Activated CD4-positive, alpha-beta T cell treated with anti-CD3 and anti-CD28 coated beads for 4 hours (primary cell): ENCODE measurements around the gene COL1A1.

Experiments
- DNase-seq, 2 donors: peaks; one replicate each; pipeline ENCODE4 v3.0.0-alpha.2; 2020

The COL1A1 gene

DNA sequence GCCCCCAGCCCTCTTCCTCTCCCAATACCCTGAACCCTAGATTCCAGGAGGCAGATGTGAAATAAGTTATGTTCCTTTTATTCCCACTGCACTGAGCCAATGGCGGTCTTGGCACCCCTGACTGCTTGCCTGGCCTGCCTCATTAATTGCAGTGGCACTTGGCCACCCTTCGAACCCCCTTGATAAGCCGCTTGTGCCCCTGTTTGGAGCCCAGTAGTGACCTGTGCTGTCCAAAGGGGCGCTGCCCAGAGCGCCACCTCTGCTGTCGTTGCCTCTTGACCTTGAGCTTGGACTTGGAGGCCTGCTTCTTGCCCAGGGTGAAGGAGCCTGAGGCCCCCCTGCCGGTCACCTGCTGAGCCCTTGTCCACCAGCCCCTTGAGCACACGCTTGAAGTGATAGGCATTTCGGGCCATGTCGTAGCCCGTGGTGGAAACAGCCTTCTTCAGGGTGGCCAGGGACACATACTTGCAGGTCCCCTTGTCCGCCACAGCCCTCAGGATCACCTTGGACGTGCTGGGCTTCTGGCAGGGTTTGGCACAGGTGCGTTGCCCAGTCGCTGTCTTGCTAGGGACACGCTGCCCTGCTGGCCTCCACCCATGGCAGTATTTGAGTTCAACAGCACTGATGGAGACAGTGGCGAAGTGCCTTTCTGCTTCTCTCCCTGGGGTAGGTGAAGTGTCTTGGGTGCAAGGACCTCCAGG lies 29.9 kb downstream of the COL1A1 start:
- DNase-seq, result no peak

DNA sequence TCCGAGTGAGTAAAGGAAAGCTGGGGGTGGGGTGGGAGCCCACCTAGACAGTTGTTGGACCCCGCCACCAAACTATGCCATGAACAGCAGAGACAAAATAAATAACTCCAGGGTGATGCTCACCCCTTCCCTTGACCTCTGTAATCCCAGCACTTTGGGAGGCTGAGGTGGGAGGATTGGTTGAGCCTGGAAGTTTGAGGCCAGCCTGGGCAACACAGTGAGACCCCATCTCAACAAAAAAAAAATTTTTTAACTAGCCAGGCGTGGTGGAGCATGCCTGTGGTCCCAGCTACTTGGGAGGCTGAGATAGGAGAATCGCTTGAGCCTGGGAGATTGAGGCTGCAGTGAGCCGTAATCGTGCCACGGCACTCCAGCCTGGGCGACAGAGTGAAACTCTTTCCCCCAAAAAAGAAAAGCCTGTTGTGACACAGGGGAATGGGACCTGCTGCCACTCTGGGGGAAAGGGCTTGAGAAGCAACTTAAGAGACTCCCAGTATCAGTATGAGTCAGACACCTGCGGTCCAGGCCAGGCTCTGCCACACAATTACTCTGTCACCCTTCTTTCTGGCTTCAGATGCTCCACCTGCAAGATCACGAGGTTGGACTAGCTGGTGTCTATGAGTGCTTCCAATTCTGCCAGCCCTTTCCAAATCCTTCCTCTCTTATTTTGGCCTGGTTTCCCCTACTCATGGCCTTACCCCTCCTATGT lies 30.6 kb downstream of the COL1A1 start:
- peak in 1 of 2 donors; percentile 9 for DNase-seq

DNA sequence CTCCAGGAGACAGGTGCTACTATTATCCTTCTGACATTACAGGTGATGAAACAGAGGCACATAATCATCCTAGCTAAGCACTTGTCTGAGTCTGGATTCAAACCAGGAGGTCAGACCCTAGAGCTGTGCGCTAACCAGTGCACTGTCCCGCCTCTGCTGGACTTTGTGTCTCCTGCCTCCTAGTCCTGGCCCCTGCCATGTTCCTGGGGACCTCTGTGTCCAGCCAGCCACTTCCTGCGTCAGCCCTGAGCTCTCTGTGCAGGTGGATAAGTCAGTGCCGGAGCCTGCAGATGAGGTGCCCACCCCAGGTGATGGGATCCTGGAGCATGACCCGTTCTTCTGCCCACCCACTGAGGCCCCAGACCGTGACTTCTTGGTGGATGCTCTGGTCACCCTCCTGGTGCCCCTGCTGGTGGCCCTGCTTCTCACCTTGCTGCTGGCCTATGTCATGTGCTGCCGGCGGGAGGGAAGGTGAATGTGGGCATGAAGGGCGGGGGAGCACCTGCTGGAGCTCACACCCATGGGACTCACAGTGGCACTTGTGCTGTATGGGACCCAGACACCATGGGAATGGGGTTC lies 31.5 kb downstream of the COL1A1 start:
- DNase-seq, result no peak

DNA sequence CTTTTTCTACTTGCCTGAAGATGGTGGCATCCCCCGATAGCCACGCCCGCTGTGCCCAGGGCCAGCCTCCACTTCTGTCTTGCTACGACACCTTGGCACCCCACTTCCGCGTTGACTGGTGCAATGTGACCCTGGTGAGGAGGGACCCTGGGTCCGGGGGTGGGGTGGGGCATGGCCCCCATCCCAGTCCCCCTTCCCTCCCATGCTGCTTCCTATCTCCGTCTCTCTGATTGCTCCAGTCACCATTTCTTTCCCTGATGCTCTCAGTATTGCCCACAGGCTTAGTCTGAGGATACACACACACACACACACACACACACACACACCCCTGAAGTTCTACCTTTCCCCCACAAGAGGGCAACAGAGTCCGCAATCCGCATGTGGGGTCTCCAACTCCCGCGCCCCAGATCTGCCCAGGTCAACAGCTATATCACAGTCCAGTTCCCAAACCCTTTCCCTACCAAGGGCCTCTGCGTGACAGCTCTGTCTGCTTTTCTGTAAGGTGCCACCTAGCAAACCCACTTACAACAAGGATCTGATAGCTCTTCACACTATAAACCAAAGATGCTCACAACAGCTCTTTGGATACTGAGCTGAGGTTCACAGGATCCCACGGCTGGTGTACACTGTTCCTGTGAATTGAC lies 32.2 kb downstream of the COL1A1 start:
- DNase-seq, result peak; percentile 61 to 65

DNA sequence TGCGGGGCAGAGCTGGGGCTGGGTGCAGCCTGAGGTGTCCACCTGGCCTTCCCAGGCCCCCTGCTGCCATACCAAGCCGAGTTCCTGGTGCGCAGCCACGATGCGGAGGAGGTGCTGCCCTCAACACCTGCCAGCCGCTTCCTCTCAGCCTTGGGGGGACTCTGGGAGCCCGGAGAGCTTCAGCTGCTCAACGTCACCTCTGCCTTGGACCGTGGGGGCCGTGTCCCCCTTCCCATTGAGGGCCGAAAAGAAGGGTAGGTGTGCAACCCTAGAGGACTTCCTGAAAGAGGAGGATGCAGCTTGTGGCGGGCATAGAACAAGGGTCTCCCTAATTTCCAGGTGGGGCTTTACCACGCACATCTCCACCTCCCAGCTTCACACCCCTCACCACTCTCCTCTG lies 33.1 kb downstream of the COL1A1 start:
- DNase-seq, result no peak

DNA sequence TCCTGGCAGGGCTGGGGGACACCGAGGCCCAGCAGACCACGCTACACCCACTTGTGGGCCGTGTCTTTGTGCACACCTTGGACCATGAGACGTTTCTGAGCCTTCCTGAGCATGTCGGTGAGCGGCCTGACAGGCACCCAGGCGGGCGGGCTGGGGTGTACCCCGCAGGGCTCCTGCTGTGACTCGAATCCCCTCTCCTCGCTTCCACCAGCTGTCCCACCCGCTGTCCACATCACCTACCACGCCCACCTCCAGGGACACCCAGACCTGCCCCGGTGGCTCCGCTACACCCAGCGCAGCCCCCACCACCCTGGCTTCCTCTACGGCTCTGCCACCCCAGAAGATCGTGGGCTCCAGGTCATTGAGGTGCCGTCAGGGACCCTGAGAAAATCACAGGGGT lies 34.1 kb downstream of the COL1A1 start:
- no peak for DNase-seq

DNA sequence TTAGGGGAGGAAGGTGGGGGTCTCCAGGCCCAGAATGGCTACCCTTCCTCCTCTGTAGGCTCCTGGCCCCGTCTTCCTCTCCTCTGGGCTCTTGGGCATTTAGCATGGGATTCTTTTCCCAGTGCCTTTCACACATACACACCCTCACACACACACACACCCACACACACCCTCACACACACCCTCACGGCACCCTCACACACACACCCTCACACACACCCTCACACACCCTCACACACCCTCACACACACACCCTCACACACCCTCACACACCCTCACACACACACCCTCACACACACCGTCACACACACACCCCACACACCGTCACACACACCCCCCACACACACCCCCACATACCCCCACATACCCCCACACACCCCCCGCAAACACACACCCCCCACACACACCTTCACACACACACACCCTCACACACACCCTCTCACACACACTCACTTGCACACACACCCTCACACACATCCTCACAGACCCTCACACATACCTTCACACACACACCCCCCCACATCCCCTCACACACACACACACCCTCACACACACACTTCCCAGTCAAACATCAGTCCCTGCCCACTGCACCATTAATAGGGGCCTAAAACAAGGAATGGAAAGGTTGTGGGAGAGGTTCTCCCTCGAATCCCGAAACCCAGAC lies 34.8 kb downstream of the COL1A1 start:
- no peak for DNase-seq

DNA sequence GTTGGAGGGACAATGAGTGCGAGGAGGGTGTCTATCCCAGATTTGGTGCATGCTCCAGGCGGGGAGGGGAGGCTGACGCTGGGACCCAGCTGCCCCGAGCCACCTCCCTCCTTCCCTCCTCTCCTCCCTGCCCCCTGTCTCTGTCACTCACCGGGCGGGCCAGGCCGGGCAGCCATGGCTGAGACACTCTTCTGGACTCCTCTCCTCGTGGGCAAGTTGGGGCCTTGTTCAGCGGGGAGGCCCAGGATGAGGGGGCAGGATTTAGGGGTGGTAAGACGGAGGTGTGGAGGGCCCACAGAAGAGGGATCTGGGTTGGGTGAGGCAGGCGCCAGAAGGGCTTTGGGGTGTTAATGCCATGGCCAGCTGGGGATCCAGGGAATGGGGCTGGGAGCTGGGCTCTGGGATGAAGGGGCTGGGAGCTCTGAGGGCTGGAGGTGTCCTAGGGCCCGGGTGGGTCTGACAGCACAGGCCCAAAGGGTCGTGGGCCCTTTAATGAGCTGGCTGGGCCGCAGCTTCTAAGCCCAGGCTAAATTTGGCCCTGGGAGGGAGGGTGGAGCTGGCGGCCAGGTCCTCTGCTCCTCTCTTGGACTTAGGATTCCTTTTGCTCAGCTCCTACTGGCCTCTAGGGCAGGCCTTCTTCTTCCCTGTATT lies 35.4 kb downstream of the COL1A1 start, which contains the start of gene SGCA:
SGCA (plus strand) TSS at position 139 of the 651 bp plus-strand sequence; CDS start at position 175, 36 bp downstream.
- no peak for DNase-seq

DNA sequence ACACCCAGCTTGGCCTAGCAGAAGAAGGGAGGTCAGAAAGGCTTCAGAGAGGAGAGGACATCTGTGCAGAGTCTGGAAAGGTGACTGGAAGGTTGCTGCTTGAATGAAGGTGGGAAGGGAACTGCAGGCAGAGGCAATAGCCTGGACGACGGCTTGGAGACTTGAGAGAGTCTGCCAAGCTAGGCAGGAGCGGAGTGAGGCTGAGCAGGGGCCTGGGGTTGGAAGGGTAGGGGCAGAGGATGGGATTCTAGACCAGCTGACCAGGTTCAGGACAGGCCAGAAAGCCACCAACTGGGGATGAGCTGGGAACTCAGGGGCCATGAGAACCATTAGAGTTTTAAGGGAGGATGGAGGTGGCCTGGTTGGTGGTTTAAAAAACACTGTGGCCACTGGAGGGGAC lies 36.0 kb downstream of the COL1A1 start:
- DNase-seq, result no peak

DNA sequence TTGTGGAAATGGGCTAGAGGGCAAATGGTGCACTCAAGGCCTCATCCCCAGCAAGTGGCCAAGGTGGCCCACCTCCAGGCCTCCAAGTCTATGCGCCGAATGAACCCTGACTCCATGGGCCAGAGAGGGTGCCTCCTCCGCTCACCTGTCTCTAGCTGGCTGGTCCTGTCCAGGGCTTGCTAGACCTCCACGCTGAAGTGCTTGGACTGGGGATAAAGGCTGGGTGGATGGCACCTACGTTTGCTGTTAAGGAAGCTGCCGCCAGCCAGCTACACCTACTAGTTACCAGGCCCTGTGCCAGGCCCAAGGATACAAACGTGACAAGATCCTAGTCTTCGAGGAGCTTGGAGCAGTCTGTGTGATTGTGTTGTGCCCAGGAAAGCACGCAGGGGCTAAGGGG lies 36.4 kb downstream of the COL1A1 start:
- no peak for DNase-seq

DNA sequence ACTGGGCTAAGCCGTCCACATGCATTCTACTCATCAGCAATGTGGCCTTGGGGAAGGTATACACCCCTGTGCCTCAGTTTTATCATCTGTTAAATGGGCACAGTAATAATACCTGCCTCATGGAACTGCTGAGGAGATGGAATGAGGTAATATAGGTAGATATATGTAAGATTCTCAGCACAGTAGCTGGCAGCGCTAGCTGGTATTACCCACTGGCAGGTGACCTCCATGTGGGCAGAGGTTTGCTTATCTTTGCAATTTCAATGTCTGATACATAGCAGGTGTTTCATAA lies 36.8 kb downstream of the COL1A1 start:
- DNase-seq, result no peak

DNA sequence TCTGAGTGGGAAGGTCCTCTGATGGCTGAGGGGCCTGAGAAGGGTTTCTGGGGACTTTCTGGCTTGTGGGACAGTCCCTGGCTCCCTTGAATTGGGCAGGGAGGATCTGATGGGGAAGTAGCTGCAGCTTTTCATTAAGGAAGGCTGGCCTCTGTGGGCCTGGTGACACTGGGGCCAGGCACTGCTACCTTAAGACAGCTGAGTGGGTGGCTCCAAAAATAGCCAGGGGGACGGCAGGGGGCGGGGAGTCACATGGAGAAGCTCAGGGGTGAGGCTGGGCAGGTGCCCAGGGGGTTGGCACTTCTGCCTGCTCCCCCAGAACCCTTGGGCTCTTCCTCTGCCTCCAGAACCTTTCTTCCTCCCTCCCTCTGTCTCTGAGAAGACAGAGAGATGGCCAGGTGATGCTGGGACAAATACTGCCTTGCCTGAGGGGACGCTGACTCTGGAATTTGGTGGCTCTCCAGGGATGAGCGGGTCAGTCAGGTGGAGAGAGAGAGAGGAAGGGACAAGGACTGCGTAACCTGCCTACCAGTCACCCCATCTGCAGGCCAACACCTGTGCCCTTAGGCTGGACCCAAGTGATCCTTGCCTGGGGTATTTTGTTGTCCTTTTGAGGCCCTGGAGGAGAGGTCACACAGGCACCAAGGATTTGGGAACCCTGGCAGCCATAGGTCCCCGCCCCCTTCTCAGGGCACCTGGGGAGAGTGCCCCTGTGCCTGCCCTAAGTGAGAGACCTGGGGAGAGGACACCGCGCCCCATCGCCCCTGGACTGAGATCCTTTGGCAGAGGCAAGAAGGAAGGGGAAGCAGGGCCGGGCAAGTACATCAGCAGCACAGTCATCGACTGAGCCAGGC lies 37.4 kb downstream of the COL1A1 start:
- DNase-seq, result no peak

DNA sequence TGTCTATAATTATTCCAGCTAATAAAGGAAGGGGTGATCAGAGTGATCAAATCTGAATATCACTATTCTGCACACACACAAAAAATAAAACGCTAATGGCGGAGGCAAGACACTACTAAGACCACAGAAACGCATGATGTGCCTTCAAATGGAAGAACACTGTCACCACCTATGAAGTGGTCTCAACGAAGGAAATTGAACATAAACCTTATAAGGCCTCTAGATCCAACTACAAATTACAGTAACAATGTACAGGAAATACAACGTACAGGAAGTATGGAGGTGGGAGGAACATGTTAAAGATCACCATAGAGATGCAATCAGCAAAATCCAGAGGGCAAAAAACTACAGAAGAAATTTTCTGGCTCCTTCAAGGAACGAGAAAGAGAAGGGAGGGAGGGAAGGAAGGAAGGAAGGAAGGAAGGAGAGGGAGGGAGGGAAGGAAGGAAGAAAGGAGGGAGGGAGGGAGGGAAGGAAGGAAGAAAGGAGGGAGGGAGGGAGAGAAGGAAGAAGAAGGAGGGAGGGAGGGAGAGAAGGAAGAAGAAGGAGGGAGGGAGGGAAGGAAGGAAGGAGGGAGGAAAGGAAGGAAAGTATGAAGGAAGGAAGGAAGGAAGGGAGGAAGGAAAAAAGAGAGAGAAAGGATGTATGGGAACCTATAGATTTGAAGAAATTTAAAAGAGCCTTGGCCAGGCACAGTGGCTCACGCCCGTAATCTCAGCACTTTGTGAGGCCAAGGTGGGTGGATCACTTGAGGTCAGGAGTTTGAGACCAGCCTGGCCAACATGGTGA lies 38.8 kb downstream of the COL1A1 start:
- DNase-seq, result no peak

DNA sequence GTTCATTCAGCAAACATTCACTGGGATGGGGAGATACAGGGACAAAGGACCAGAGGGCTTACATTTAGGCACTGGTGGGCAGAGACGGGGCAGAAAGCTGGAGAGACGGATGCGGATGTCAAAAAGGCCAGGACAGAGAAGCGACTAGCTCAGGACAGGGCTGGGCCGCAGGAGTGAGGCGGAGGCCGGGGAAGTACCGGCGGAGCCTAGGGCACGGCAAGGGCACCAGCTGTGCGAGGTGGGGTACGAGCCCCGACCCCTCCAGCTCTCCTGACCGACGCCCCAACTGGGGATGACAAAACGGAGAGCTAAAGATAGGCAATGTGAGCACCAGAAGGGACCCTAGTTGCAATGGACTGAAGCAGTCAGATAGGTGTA lies 39.5 kb downstream of the COL1A1 start:
- no peak for DNase-seq

DNA sequence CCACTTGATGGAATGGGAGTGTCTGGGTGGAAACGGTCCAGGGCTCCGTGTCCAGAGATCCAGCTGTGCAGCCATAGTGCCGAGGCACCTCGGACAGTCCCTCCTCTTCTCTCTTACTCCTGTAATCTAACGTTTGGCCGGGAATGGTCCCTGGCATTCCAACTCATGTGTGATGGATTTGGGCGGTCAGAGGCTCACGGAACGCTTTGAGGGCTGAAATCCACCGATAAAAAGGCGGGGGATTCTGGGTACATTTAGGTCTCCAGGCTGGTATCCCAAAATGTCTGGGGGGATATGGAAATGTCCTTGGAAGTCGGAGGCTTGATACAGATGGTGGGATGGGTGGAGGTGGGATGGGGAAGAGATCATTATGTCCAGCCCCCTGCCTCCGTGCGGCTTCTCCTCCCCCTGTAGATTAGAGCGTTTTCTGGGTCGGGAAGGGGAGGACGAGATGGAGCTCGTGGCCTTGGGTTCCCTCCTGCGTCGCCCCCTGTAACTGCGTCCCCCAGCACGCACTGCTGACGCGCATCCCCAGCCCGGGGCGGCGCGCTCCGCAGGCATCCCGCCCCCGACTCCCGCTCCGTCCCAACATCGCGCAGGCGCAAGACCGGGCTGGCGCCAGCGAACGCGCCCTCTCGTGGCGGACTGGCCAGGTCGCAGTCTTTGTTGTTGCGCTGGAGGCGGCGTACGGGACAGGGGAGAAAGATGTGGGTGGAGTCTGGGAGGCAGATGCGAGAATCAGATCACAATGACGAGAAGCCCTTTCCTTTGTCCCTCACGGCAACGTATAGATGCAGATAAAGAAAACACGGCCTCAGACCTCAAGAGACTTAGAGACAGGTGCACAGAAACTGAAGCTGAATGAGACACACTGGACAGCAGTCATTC lies 40.2 kb downstream of the COL1A1 start:
- peak; percentile 95 for DNase-seq

DNA sequence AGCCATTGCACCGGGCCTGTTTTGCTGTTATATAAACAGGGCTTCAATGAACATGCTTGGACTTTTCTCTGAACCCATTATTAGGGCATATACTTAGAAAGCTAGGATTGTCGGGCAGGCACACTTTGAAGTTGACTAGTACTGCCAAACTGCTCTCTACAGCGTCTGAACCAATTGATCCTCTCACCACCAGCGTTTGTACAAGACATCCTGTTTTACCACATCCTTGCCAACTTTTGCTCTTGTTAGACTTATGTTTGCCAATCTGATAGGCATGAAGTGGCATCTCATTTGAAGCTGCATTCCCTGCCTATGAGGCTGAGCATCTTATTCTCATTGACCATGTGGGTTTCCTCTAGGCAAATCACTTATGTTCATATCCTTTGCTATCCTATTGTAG lies 43.5 kb downstream of the COL1A1 start:
- no peak for DNase-seq

DNA sequence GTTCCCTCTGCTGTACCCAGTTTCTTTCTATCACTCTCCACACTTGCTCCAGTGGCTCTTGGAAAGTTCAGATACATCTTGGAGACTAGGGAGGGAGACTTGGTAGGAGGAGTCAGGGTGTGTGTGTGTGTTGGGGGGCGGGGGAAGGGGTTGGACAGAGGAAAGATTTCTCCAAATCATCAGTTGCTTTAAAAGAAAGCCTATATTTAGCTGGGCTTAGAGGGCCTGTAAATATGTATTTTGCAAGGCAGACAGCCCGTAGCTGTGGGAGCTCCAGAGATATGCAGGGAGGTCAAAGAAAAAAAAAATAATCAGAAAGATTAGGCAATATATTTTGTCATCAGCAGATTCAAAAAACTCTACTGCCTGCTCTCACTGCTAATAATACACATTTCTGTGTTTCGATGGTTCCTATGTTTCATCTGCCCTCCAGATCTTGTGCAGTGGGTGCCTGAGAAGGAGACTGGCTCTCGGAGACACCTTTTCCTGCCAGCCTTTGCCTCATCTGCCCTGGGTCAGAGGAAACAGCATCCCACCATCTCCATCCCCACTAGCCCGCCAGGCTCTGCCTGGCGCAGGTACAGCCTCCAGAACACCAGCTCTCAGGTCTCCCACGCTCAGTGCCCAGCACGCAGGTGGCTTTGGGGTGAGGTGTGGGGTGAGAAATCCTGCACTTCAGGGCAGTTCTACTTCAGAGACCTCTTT lies 46.2 kb downstream of the COL1A1 start:
- no peak for DNase-seq

DNA sequence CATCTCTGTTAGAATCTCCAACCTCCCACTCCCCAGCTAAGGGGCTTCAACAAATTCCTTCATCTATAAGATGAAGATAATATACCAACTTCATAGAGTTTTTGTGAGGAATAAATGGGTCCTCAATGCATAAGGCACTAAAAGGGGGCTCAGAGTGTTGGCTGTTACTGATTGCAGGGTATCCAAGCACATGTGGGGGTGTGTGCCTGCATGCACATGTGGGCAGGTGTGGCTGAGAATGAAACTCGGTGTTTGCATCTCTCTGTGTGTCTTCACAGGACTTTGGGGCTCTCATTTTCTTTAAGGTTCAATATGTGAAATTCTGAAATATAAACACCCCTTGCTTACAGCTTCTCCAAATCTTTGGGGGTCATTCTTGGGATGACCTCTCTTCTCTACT lies 46.8 kb downstream of the COL1A1 start:
- no peak for DNase-seq
